Activated CD4-positive, alpha-beta T cell treated with anti-CD3 and anti-CD28 coated beads, Interleukin-2, amount 10 ng/mL, durations not matched to agents 7 days and 5 days (primary cell): ENCODE measurements around the gene COL27A1. TPM values are rescaled to one million over a fixed set of nuclear protein-coding genes. Genes with fewer than 3 reads are reported as not detected.

Experiments
- CTCF ChIA-PET: fragments of 350-600 bp; sonication (Branson Sonifier 250); formaldehyde crosslinking; loops from one replicate; lab custom pipeline; 2021; ENCODE audit warnings: antibody characterized with exemption; lab: Charles Lee
- POLR2A ChIA-PET: fragments of 350-600 bp; sonication (Branson Sonifier 250); formaldehyde crosslinking; loops from one replicate; lab custom pipeline; 2021; ENCODE audit warnings: antibody characterized with exemption; lab: Charles Lee
- DNase-seq: peaks from one replicate; pipeline ENCODE4 v3.0.0-alpha.2; 2020
- H3K27ac Mint-ChIP-seq: one replicate; pipeline ENCODE4 v1.8.0; 2021; ENCODE audit warnings: mild to moderate bottlenecking, moderate library complexity, mixed read lengths
- H3K27me3 Mint-ChIP-seq: one replicate; pipeline ENCODE4 v1.8.0; 2021; ENCODE audit warnings: mixed read lengths
- H3K36me3 Mint-ChIP-seq: one replicate; pipeline ENCODE4 v1.8.0; 2021; ENCODE audit warnings: low read depth, mixed read lengths
- H3K4me1 Mint-ChIP-seq: one replicate; pipeline ENCODE4 v1.8.0; 2021; ENCODE audit warnings: mixed read lengths
- H3K4me3 Mint-ChIP-seq: one replicate; pipeline ENCODE4 v1.8.0; 2021; ENCODE audit warnings: mild to moderate bottlenecking, moderate library complexity, mixed read lengths
- H3K9me3 Mint-ChIP-seq: one replicate; pipeline ENCODE4 v1.8.0; 2021; ENCODE audit warnings: mixed read lengths
- total RNA-seq, 2 experiments: library from RNA; stranded (reverse); gene quantifications; one replicate each; pipeline ENCODE4 v1.2.3, GENCODE V29; 2021

Gene COL27A1
- total RNA-seq, 2 experiments from 2014 or later = 0.15 to 0.22 TPM

- Mint-ChIP-seq H3K36me3 (no peaks in the 10 kb centered on the region), H3K4me3 (no peak overlapping the region), H3K27ac (no peak overlapping the region), H3K4me1 (peaks cover 10% of the 10 kb centered on the region), H3K9me3 (no peaks in the 10 kb centered on the region), H3K27me3 (peaks cover 3% of the 10 kb centered on the region)
- ChIA-PET CTCF (interaction anchor here (1.3 kb wide), 1 partner anchor 12 kb away, joined by 3 read pairs; no protein-coding TSS in a partner anchor), POLR2A (no interaction called here)
- DNase-seq = no peak
These were observed 83.8 kb downstream of the COL27A1 start for GRCh38 chr9:114238891-114239875.

GRCh38 chr9:114240216-114240615 is 84.9 kb downstream of the COL27A1 start:
- DNase-seq = no peak
- Mint-ChIP-seq H3K36me3 (no peaks in the 10 kb centered on the region), H3K27ac (no peak overlapping the region), H3K4me3 (no peak overlapping the region), H3K27me3 (peaks cover 3% of the 10 kb centered on the region), H3K4me1 (peaks cover 10% of the 10 kb centered on the region), H3K9me3 (no peaks in the 10 kb centered on the region)
- ChIA-PET CTCF (no interaction called here), POLR2A (no interaction called here)

GRCh38 chr9:114240647-114241558 is 85.6 kb downstream of the COL27A1 start:
- POLR2A ChIA-PET = no interaction called here
- CTCF ChIA-PET = no interaction called here
- Mint-ChIP-seq H3K36me3 (no peaks in the 10 kb centered on the region), H3K9me3 (no peaks in the 10 kb centered on the region), H3K4me1 (peaks cover 8% of the 10 kb centered on the region), H3K4me3 (no peak overlapping the region), H3K27ac (no peak overlapping the region), H3K27me3 (no peaks in the 10 kb centered on the region)
- peak; percentile 27 for DNase-seq

GRCh38 chr9:114242837-114243236 is 87.5 kb downstream of the COL27A1 start:
- Mint-ChIP-seq H3K27ac (no peak overlapping the region), H3K4me1 (peaks cover 8% of the 10 kb centered on the region), H3K27me3 (no peaks in the 10 kb centered on the region), H3K36me3 (no peaks in the 10 kb centered on the region), H3K4me3 (no peak overlapping the region), H3K9me3 (no peaks in the 10 kb centered on the region)
- ChIA-PET POLR2A (no interaction called here), CTCF (no interaction called here)
- no peak for DNase-seq

- CTCF ChIA-PET = no interaction called here
- H3K27ac Mint-ChIP-seq = no peak overlapping the region
These were observed 87.9 kb downstream of the COL27A1 start for GRCh38 chr9:114243240-114243639.

GRCh38 chr9:114244570-114244969 is 89.2 kb downstream of the COL27A1 start:
- ChIA-PET CTCF (interaction anchor here (1.0 kb wide), 1 partner anchor 50 kb away, joined by 3 read pairs; no protein-coding TSS in a partner anchor), POLR2A (no interaction called here)
- H3K27me3 Mint-ChIP-seq = no peaks in the 10 kb centered on the region
- no peak overlapping the region for H3K27ac Mint-ChIP-seq
- no peaks in the 10 kb centered on the region for H3K9me3 Mint-ChIP-seq
- no peaks in the 10 kb centered on the region for H3K36me3 Mint-ChIP-seq
- H3K4me3 Mint-ChIP-seq = no peak overlapping the region
- DNase-seq = no peak
- H3K4me1 Mint-ChIP-seq = peaks cover 8% of the 10 kb centered on the region

More at GRCh38 chr9:114243240-114243639, 87.9 kb downstream of the COL27A1 start:
- DNase-seq = no peak
- Mint-ChIP-seq H3K36me3 (no peaks in the 10 kb centered on the region), H3K4me3 (no peak overlapping the region), H3K27me3 (no peaks in the 10 kb centered on the region), H3K9me3 (no peaks in the 10 kb centered on the region), H3K4me1 (peaks cover 8% of the 10 kb centered on the region)
- POLR2A ChIA-PET = no interaction called here

- no peak overlapping the region for H3K4me3 Mint-ChIP-seq
These were observed 91.2 kb downstream of the COL27A1 start for GRCh38 chr9:114246558-114246957.

GRCh38 chr9:114247077-114247476 is 91.7 kb downstream of the COL27A1 start:
- H3K4me3 Mint-ChIP-seq = no peak overlapping the region
- ChIA-PET POLR2A (no interaction called here), CTCF (no interaction called here)
- no peaks in the 10 kb centered on the region for H3K36me3 Mint-ChIP-seq
- no peaks in the 10 kb centered on the region for H3K27me3 Mint-ChIP-seq
- DNase-seq = no peak
- no peaks in the 10 kb centered on the region for H3K9me3 Mint-ChIP-seq
- no peaks in the 10 kb centered on the region for H3K4me1 Mint-ChIP-seq
- H3K27ac Mint-ChIP-seq = no peak overlapping the region

More at GRCh38 chr9:114246558-114246957, 91.2 kb downstream of the COL27A1 start:
- CTCF ChIA-PET = no interaction called here
- DNase-seq = no peak
- Mint-ChIP-seq H3K9me3 (no peaks in the 10 kb centered on the region), H3K27me3 (no peaks in the 10 kb centered on the region), H3K27ac (no peak overlapping the region), H3K36me3 (no peaks in the 10 kb centered on the region), H3K4me1 (peaks cover 2% of the 10 kb centered on the region)
- POLR2A ChIA-PET = no interaction called here

- CTCF ChIA-PET = no interaction called here
- DNase-seq = no peak
- H3K9me3 Mint-ChIP-seq = no peaks in the 10 kb centered on the region
- H3K4me3 Mint-ChIP-seq = no peak overlapping the region
- H3K4me1 Mint-ChIP-seq = no peaks in the 10 kb centered on the region
- POLR2A ChIA-PET = no interaction called here
- H3K27ac Mint-ChIP-seq = no peak overlapping the region
- H3K36me3 Mint-ChIP-seq = no peaks in the 10 kb centered on the region
- no peaks in the 10 kb centered on the region for H3K27me3 Mint-ChIP-seq
These were observed 92.2 kb downstream of the COL27A1 start for GRCh38 chr9:114247491-114247890.

- Mint-ChIP-seq H3K9me3 (no peaks in the 10 kb centered on the region), H3K4me1 (no peaks in the 10 kb centered on the region), H3K27ac (no peak overlapping the region), H3K36me3 (no peaks in the 10 kb centered on the region), H3K4me3 (no peak overlapping the region), H3K27me3 (no peaks in the 10 kb centered on the region)
- ChIA-PET POLR2A (no interaction called here), CTCF (no interaction called here)
- DNase-seq = no peak
These were observed 93.0 kb downstream of the COL27A1 start for GRCh38 chr9:114248299-114248707.

- Mint-ChIP-seq H3K27me3 (no peaks in the 10 kb centered on the region), H3K4me1 (no peaks in the 10 kb centered on the region), H3K27ac (no peak overlapping the region), H3K9me3 (no peaks in the 10 kb centered on the region), H3K36me3 (no peaks in the 10 kb centered on the region), H3K4me3 (no peak overlapping the region)
- POLR2A ChIA-PET = no interaction called here
- DNase-seq = no peak
- CTCF ChIA-PET = interaction anchor here (0.9 kb wide), 1 partner anchor 15 kb away, joined by 3 read pairs; no protein-coding TSS in a partner anchor
These were observed 94.3 kb downstream of the COL27A1 start for GRCh38 chr9:114249424-114250234.

- no peak for DNase-seq
- H3K4me1 Mint-ChIP-seq = no peaks in the 10 kb centered on the region
- no peaks in the 10 kb centered on the region for H3K27me3 Mint-ChIP-seq
- no peak overlapping the region for H3K4me3 Mint-ChIP-seq
- no peak overlapping the region for H3K27ac Mint-ChIP-seq
- H3K36me3 Mint-ChIP-seq = no peaks in the 10 kb centered on the region
- ChIA-PET CTCF (interaction anchor here (0.9 kb wide), 1 partner anchor 15 kb away, joined by 3 read pairs; no protein-coding TSS in a partner anchor), POLR2A (no interaction called here)
- H3K9me3 Mint-ChIP-seq = no peaks in the 10 kb centered on the region
These were observed 94.9 kb downstream of the COL27A1 start for GRCh38 chr9:114250235-114250568.
